ENCODE data around the gene ADAMTSL1.

Gene ADAMTSL1

DNA sequence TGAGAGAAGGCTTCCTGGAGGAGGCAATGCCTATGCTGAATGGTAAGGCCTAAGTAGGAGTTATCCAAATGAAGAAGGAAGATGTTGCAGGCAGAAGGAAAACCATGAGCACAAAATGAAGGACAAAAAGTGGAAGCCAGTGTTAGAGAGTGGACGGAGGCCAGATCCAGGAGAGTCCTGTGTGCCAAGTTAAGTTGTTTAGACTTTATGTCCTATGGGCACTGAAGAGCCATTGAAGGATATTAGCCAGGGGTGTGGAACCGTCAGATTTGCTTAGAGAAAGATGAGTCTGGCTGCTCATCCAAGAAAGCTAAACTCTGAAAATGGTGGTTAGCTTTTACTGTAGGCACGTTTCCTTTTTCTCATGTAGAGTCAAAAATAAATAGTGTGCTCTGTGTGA lies 254.7 kb downstream of the ADAMTSL1 start:
- TF ChIP-seq GABPA (IDR thresholded peaks at IDR 0.05; ENCODE audit: low read depth) = no peak
- TF ChIP-seq CTCF (IDR thresholded peaks at IDR 0.05; ENCODE audit: insufficient read depth, low read length) = no peak
- TF ChIP-seq POLR2AphosphoS5 (IDR thresholded peaks at IDR 0.05; ENCODE audit: low read depth) = no peak
- no peak for TF ChIP-seq SPI1 (IDR thresholded peaks at IDR 0.05; ENCODE audit: borderline replicate concordance, low read depth)
- TF ChIP-seq, protein P1, sequence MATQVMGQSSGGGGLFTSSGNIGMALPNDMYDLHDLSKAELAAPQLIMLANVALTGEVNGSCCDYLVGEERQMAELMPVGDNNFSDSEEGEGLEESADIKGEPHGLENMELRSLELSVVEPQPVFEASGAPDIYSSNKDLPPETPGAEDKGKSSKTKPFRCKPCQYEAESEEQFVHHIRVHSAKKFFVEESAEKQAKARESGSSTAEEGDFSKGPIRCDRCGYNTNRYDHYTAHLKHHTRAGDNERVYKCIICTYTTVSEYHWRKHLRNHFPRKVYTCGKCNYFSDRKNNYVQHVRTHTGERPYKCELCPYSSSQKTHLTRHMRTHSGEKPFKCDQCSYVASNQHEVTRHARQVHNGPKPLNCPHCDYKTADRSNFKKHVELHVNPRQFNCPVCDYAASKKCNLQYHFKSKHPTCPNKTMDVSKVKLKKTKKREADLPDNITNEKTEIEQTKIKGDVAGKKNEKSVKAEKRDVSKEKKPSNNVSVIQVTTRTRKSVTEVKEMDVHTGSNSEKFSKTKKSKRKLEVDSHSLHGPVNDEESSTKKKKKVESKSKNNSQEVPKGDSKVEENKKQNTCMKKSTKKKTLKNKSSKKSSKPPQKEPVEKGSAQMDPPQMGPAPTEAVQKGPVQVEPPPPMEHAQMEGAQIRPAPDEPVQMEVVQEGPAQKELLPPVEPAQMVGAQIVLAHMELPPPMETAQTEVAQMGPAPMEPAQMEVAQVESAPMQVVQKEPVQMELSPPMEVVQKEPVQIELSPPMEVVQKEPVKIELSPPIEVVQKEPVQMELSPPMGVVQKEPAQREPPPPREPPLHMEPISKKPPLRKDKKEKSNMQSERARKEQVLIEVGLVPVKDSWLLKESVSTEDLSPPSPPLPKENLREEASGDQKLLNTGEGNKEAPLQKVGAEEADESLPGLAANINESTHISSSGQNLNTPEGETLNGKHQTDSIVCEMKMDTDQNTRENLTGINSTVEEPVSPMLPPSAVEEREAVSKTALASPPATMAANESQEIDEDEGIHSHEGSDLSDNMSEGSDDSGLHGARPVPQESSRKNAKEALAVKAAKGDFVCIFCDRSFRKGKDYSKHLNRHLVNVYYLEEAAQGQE (IDR thresholded peaks at IDR 0.05; ENCODE audit: insufficient replicate concordance, low read depth) = no peak
- DNase-seq (ENCODE audit: low read depth in 1 of 2, low spot score in 1 of 2) = no peak
- H3K27ac ChIP-seq (replicated peaks) = no peak overlapping the region

GRCh38 chr9:18730241-18730640 lies 256.3 kb downstream of the ADAMTSL1 start:
- no peak for DNase-seq (ENCODE audit: low read depth in 1 of 2, low spot score in 1 of 2)
- TF ChIP-seq, protein P1 (IDR thresholded peaks at IDR 0.05; ENCODE audit: insufficient replicate concordance, low read depth) = no peak
- no peak for TF ChIP-seq POLR2AphosphoS5 (IDR thresholded peaks at IDR 0.05; ENCODE audit: low read depth)
- Histone ChIP-seq H3K27ac (replicated peaks) (no peak overlapping the region), H3K27me3 (ENCODE audit: insufficient read depth, poor library complexity, severe bottlenecking) (no peaks in the 10 kb centered on the region), H3K4me3 (replicated peaks; ENCODE audit: insufficient read depth, low read length) (no peak overlapping the region)

More for the DNA sequence above, 254.7 kb downstream of the ADAMTSL1 start:
- Histone ChIP-seq H3K4me3 (replicated peaks; ENCODE audit: insufficient read depth, low read length) (no peak overlapping the region), H3K27me3 (ENCODE audit: insufficient read depth, poor library complexity, severe bottlenecking) (no peaks in the 10 kb centered on the region)

- H3K27me3 ChIP-seq (ENCODE audit: insufficient read depth, poor library complexity, severe bottlenecking) = no peaks in the 10 kb centered on the region
- TF ChIP-seq POLR2AphosphoS5 (IDR thresholded peaks at IDR 0.05; ENCODE audit: low read depth) = no peak
- no peak for TF ChIP-seq CTCF (IDR thresholded peaks at IDR 0.05; ENCODE audit: insufficient read depth, low read length)
- no peak for TF ChIP-seq GABPA (IDR thresholded peaks at IDR 0.05; ENCODE audit: low read depth)
- TF ChIP-seq, protein P1 (IDR thresholded peaks at IDR 0.05; ENCODE audit: insufficient replicate concordance, low read depth) = no peak
- TF ChIP-seq SPI1 (IDR thresholded peaks at IDR 0.05; ENCODE audit: borderline replicate concordance, low read depth) = no peak
- no peak overlapping the region for H3K27ac ChIP-seq (replicated peaks)
- DNase-seq (ENCODE audit: low read depth in 1 of 2, low spot score in 1 of 2) = no peak
- H3K4me3 ChIP-seq (replicated peaks; ENCODE audit: insufficient read depth, low read length) = no peak overlapping the region
Observed at GRCh38 chr9:18739127-18739526, 265.2 kb downstream of the ADAMTSL1 start.

Measured in HL-60 (cell line).